HepG2 (cell line): Measurements from ENCODE around the gene PIEZO1. TPM values are rescaled to one million over a fixed set of nuclear protein-coding genes. Genes with fewer than 3 reads are reported as not detected.

Source experiments
- AHR ChIP-seq: IDR thresholded peaks from 2 replicates; pipeline ENCODE4 v1.6.1; 2018; ENCODE audit warnings: missing genetic modification reagents, missing compliant biosample characterization
- ARID4A ChIP-seq: sonication (generic); formaldehyde crosslinking; IDR thresholded peaks from 2 replicates; pipeline ENCODE4 v1.5.0; 2020; ENCODE audit warnings: mild to moderate bottlenecking, missing genetic modification reagents, borderline replicate concordance
- CSRNP2 ChIP-seq: sonication (generic); formaldehyde crosslinking; conservative IDR thresholded peaks from 2 replicates; pipeline ENCODE4 v1.8.0; 2022; ENCODE audit warnings: low read depth, missing genetic modification reagents
- HNF1B ChIP-seq: sonication (generic); formaldehyde crosslinking; IDR thresholded peaks from 2 replicates; pipeline ENCODE4 v1.5.1; 2020; ENCODE audit warnings: mild to moderate bottlenecking, moderate library complexity, missing genetic modification reagents
- HOXD1 ChIP-seq: sonication (generic); formaldehyde crosslinking; IDR thresholded peaks from 2 replicates; pipeline ENCODE4 v1.5.0; 2020; ENCODE audit warnings: missing genetic modification reagents
- KDM5A ChIP-seq: fragments of 200-600 bp; sonication (generic); IDR thresholded peaks from 2 replicates; pipeline ENCODE4 v1.7.0; 2018; ENCODE audit warnings: antibody characterized with exemption, mild to moderate bottlenecking, low read length, borderline replicate concordance
- LBX2 ChIP-seq: sonication (generic); formaldehyde crosslinking; IDR thresholded peaks from 2 replicates; pipeline ENCODE4 v1.5.0; 2020; ENCODE audit warnings: missing genetic modification reagents, mild to moderate bottlenecking, borderline replicate concordance
- SNRNP70 ChIP-seq: fragments of 200-400 bp; formaldehyde crosslinking; IDR thresholded peaks from 2 replicates; pipeline ENCODE4 v1.6.1; 2017; ENCODE audit warnings: mild to moderate bottlenecking, low read depth, low read length, moderate library complexity
- TBX2 ChIP-seq: sonication (generic); formaldehyde crosslinking; IDR thresholded peaks from 2 replicates; pipeline ENCODE4 v1.5.0; 2020; ENCODE audit warnings: missing genetic modification reagents, mild to moderate bottlenecking, borderline replicate concordance
- TRIM22 ChIP-seq: fragments of 450-650 bp; IDR thresholded peaks from 2 replicates; pipeline ENCODE4 v1.6.1; 2017
- ZBTB44 ChIP-seq: sonication (generic); formaldehyde crosslinking; IDR thresholded peaks from 2 replicates; pipeline ENCODE4 v1.4.0; 2020; ENCODE audit warnings: missing genetic modification reagents
- ZEB1 ChIP-seq: IDR thresholded peaks from 2 replicates; pipeline ENCODE4 v1.6.1; 2012; ENCODE audit warnings: mild to moderate bottlenecking, low read depth, inconsistent platforms; ENCODE audit not compliant: insufficient replicate concordance
- ZNF136 ChIP-seq: sonication (generic); formaldehyde crosslinking; IDR thresholded peaks from 2 replicates; pipeline ENCODE4 v1.8.1; 2022; ENCODE audit warnings: low read depth, mild to moderate bottlenecking, moderate library complexity, missing genetic modification reagents
- ZNF331 ChIP-seq: sonication (generic); formaldehyde crosslinking; IDR thresholded peaks from 2 replicates; pipeline ENCODE4 v1.4.0; 2020; ENCODE audit warnings: missing genetic modification reagents
- ZNF567 ChIP-seq: sonication (generic); formaldehyde crosslinking; IDR thresholded peaks from 2 replicates; pipeline ENCODE4 v1.8.1; 2023; ENCODE audit warnings: mild to moderate bottlenecking, missing genetic modification reagents, borderline replicate concordance
- ZNF570 ChIP-seq: sonication (generic); formaldehyde crosslinking; IDR thresholded peaks from 2 replicates; pipeline ENCODE4 v1.4.0; 2020; ENCODE audit warnings: mild to moderate bottlenecking, missing genetic modification reagents, borderline replicate concordance
- polyA plus RNA-seq, 8 experiments: library from polyadenylated mRNA; depleted of rRNA in 3 of 8; stranded (reverse) in 7 of 8; unstranded in 1 of 8; fragments of >200 nt; fragmentation: Illumina TruSeq in 4 of 8; extraction: Trizol in 4 of 8; gene quantifications; 2 replicates each; pipeline versions ENCODE4 v1.2.1 to v1.2.3, GENCODE V29; 2011 to 2016; ENCODE audit warnings: low read depth in 4 of 8, missing spikeins in 1 of 8, mixed read lengths in 1 of 8; ENCODE audit not compliant: insufficient read depth in 1 of 8
- total RNA-seq, 5 experiments: library from RNA; depleted of rRNA; stranded (reverse); fragments of >200 nt; fragmentation: Illumina TruSeq; extraction: Trizol; gene quantifications; 2 replicates each; pipeline ENCODE4 v1.2.3, GENCODE V29; 2016; ENCODE audit warnings: low read depth in 1 of 5

PIEZO1 gene
- total and polyA plus RNA-seq, 2 of the 13 experiments (the other 11 are each of a cell fraction or from before 2014, with no cell fraction given), result 67.9 to 85.0 TPM

- peak; percentile 79 for TF ChIP-seq ARID4A (CRISPR knock-in tag)
- TF ChIP-seq HNF1B (CRISPR knock-in tag), result peak; percentile 52
- peak; percentile 56; the same call in 1 of the 2 replicates for TF ChIP-seq TBX2 (CRISPR knock-in tag)
- TF ChIP-seq ZNF331, result peak; percentile 8; the same call in 1 of the 2 replicates
- TF ChIP-seq ZEB1, result no peak
- TF ChIP-seq AHR, result no peak
- no peak for TF ChIP-seq HOXD1 (CRISPR knock-in tag)
- no peak for TF ChIP-seq ZBTB44 (CRISPR knock-in tag)
- TF ChIP-seq ZNF136 (CRISPR knock-in tag), result no peak
- 0 out of 2 replicates have a peak, but pooled peaks have one; percentile 67 for TF ChIP-seq ZNF567
- TF ChIP-seq SNRNP70, result no peak
- no peak for TF ChIP-seq TRIM22
- no peak for TF ChIP-seq KDM5A
- TF ChIP-seq ZNF570 (CRISPR knock-in tag), result no peak
- no peak for TF ChIP-seq CSRNP2 (CRISPR knock-in tag)
- TF ChIP-seq LBX2 (CRISPR knock-in tag), result no peak
Observed at GRCh38 chr16:88686439-88687253, 98.4 kb downstream of the PIEZO1 start, which contains the start of gene SNAI3 (continued).
